K562 (cell line): ENCODE measurements around the gene COL1A1. TPM values are rescaled to one million over a fixed set of nuclear protein-coding genes. Genes with fewer than 3 reads are reported as not detected.
A peak's percentile ranks its signal among the peaks of the same experiment; 100 is the strongest.

Experiments used
- ASH1L ChIP-seq: fragments of 450-650 bp; IDR thresholded peaks from 2 replicates; pipeline ENCODE4 v1.6.1; 2018; ENCODE audit warnings: borderline replicate concordance, mild to moderate bottlenecking, low read depth; ENCODE audit not compliant: partially characterized antibody
- GTF2B ChIP-seq: IDR thresholded peaks from 2 replicates; pipeline ENCODE4 v1.6.1; 2011; ENCODE audit not compliant: insufficient read length; ENCODE audit errors: extremely low read depth
- HDAC2 ChIP-seq: fragments of 450-650 bp; IDR thresholded peaks from 2 replicates; pipeline ENCODE4 v1.6.1; 2016; ENCODE audit warnings: mild to moderate bottlenecking
- MGA ChIP-seq: fragments of 450-650 bp; IDR thresholded peaks from 2 replicates; pipeline ENCODE4 v1.6.1; 2016; ENCODE audit warnings: mild to moderate bottlenecking, moderate library complexity
- RBBP5 ChIP-seq: fragments of 200-600 bp; sonication (generic); IDR thresholded peaks from 2 replicates; pipeline ENCODE4 v1.6.1; 2012; ENCODE audit warnings: borderline replicate concordance, mild to moderate bottlenecking, low read length, control low read depth, inconsistent platforms; ENCODE audit not compliant: insufficient read depth, poor library complexity, severe bottlenecking
- TRIM25 ChIP-seq: fragments of 450-650 bp; IDR thresholded peaks from 2 replicates; pipeline ENCODE4 v1.7.0; 2016; ENCODE audit warnings: borderline replicate concordance
- ZC3H8 ChIP-seq: fragments of 450-650 bp; IDR thresholded peaks from 2 replicates; pipeline ENCODE4 v1.6.1; 2017
- ZNF124 ChIP-seq: sonication (generic); formaldehyde crosslinking; IDR thresholded peaks from 2 replicates; pipeline ENCODE4 v1.8.1; 2022; ENCODE audit warnings: missing genetic modification reagents
- ZSCAN29 ChIP-seq: fragments of 450-650 bp; IDR thresholded peaks from 2 replicates; pipeline ENCODE4 v1.6.1; 2017
- polyA plus RNA-seq, 8 experiments: library from polyadenylated mRNA; depleted of rRNA in 4 of 8; stranded (reverse) in 5 of 8; unstranded in 3 of 8; fragments of >200 nt; fragmentation: Nextera tagmentation in 2 of 8; fragmentation: Illumina TruSeq in 1 of 8; extraction: Ambion mirVana in 2 of 8; extraction: Trizol in 1 of 8; gene quantifications; 2 replicates each; pipeline versions ENCODE4 v1.2.1 to v1.2.3, GENCODE V29; 2011 to 2014; ENCODE audit warnings: inconsistent platforms in 1 of 8, missing spikeins in 1 of 8
- total RNA-seq, 7 experiments: library from RNA; depleted of rRNA in 6 of 7; stranded (reverse); fragments of >200 nt in 6 of 7; fragmentation: Illumina TruSeq in 2 of 7; extraction: Trizol in 2 of 7; gene quantifications; 2 replicates each; pipeline versions ENCODE4 v1.2.1 to v1.2.3, GENCODE V29; 2011 to 2021; ENCODE audit warnings: low replicate concordance in 1 of 7

COL1A1 gene
- total and polyA plus RNA-seq, 9 of the 15 experiments (the other 6 are each of a cell fraction or from before 2014, with no cell fraction given), result 0.04 to 3.4 (median 0.18) TPM

GRCh38 chr17:50153650-50154575 is 47.5 kb downstream of the COL1A1 start (continued):
- TF ChIP-seq HDAC2 (peak; percentile 78; the same call in 1 of the 2 replicates), ASH1L (no peak), ZSCAN29 (no peak), ZC3H8 (no peak), ZNF124 (CRISPR knock-in tag) (no peak), GTF2B (no peak), RBBP5 (no peak), TRIM25 (no peak), MGA (no peak)
